NCI-H774 (cell line): ENCODE measurements around the gene LAIR2.

Source experiments
- DNase-seq: peaks from one replicate; lab custom pipeline; 2025; lab: John Stamatoyannopoulos, UW

Gene LAIR2

DNA sequence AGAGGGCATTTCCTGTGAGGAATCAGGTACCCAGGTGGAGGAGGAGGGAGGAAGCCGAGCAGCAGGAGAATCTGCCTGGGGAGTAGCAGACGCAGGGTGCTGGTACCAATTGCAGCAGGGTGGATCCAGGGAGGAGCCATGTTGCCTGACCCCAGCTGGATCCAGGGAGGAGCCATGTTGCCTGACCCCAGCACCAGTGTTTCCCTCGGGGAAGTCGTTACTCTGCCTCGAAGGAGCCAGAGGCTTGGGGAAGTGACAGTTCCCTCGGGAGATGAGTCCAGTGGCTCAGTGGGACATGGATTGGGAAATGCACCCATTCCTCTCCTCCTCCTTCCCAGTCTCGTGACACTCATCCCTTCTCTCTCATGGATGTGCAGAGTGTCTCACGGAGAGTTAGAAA, 31.5 kb downstream of the LAIR2 start:
- DNase-seq = no peak

GRCh38 chr19:54535601-54536000, 33.0 kb downstream of the LAIR2 start:
- DNase-seq = no peak

GRCh38 chr19:54536956-54537355, 34.3 kb downstream of the LAIR2 start:
- DNase-seq = no peak

DNA sequence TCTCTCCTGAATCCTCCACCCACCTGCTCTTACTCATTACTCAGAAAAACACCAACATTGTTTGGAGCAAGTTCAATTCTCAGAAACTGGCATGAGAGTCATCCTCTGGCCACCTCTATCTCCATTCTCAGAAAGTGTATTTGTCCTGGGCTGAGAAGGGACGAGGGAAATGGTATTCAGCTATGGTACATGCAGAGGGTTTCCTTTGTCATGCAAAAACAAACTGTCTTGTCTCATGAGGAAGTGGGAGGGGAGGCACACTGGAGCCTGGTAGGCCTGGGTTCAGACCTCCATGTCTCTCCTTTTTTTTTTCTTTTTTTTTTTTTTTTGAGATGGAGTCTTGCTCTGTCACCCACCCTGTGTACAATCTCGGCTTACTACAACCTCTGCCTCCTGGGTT, 39.1 kb downstream of the LAIR2 start:
- DNase-seq = no peak

DNA sequence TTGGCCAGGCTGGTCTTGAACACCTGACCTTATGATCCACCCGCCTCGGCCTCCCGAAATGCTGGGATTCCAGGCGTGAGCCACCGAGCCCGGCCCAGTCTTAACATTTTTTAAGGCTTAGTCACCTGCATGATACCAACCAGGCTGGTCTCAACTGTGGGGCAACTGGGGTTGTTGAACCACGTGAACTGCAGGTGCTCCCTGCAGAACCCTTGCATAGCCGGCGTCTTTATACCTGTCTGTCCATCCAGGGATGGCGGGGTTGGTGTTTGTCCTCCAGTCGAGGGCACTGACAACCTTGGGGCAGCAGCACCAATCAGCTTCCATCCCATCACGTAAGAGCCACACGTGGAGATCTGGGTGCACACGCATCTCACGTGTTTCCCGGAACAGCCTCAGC, 46.2 kb downstream of the LAIR2 start:
- no peak for DNase-seq

DNA sequence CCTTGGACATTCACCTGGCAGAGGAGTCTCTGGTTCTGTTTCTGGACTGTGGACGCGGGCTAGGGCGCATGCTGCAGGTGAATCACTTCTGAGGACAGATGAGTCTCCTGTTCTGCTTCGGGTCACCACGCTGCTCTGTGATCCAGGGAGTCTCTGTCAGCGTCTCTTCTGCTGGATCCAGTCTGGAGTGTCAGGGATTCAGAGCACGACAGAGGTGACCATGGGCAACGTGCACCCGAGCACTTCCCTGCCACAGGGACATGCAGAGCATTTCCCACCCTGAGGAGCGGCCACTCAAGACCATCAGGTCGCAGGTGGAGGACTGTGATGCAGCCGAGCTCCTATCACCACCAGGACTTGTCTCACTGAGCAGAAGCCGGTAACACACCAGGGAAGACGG, 46.6 kb downstream of the LAIR2 start:
- DNase-seq = no peak

DNA sequence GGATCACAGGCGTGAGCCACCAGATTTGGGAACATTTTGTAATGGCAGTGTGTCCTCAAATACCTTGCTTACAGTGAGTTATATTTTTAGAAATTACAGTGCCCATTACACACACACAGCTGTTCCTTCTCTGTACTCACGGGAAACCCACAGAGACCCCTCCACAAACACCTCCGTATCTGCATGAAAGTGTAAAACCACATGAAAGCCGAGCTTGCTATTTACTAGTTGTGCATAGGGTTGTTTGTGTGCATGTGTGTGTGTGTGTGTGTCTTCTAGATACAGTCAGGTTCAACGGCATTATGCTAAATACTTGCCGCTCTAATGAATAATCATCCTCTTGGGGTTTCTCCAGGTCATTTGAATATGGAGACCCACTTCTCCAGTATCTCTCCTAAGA, 48.7 kb downstream of the LAIR2 start:
- DNase-seq = no peak

GRCh38 chr19:54551950-54552912, 49.6 kb downstream of the LAIR2 start:
- DNase-seq = no peak

DNA sequence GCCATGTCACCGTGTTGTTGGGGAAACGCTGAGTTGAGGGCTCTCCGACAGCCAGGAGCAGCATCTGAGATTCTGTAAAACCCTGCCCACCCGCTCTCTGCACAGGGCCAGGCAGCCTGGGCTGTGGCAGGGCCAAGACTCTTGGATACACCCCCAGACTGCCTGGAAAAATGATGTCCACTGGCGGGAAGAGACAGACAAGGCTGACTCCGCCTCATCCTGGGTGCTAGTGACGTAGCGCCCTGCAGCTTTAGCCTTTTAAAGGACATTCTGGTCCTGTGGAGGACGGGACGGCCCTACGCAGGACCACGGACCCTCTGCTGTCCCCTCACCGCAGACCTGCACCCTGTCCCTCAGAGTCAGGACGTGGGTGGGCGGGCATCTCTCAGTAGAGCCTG, 50.3 kb downstream of the LAIR2 start:
- DNase-seq = no peak

DNA sequence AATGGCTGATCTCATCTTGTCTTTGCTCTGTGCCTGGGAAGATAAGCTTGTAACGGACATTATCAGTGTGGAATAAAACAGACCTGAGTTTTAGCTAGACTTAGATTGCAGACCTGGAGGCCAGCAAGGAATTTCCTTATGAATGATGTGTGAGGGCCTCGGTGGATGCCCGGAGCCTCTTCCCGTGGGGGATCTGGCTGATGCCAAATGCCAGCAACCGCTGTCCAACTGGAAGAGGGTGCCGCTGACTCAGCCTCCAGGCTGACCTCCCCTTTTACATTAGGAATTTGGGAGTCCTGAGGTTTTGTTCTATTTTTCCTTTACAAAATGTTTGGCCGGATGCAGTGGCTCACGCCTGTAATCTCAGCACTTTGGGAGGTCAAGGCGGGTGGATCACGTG, 51.4 kb downstream of the LAIR2 start:
- no peak for DNase-seq

- DNase-seq = no peak
These were observed 52.3 kb downstream of the LAIR2 start for GRCh38 chr19:54554896-54555295.

- no peak for DNase-seq
These were observed 53.6 kb downstream of the LAIR2 start for GRCh38 chr19:54556194-54556593.

DNA sequence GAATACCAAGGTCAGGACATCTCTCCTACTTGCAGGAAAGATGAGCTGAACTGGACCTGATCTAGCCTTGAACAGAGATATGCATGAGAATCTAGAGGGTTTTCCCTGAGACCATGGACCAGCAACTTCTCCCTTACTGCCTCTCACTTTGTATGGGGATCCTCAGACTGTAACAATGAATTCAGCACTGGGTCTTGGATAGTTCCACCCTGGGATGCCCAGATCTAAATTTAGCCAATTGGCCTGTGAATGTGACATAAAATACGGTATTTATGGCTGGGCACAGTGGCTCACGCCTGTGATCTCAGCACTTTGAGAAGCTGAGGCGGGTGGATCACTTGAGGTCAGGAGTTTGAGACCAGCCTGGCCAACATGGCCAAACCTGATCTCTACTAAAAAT, 55.7 kb downstream of the LAIR2 start:
- DNase-seq = no peak
